VCaP (cell line): Measurements from ENCODE around the gene MCF2L.

Source experiments
- H3K27ac ChIP-seq: fragments of 450-650 bp; 2 replicates; pipeline ENCODE4 v1.5.1; 2017
- CTCF ChIP-seq: fragments of 450-650 bp; conservative IDR thresholded peaks from 2 replicates; pipeline ENCODE4 v1.5.1; 2017; ENCODE audit warnings: mild to moderate bottlenecking, moderate library complexity

MCF2L gene

GRCh38 chr13:113122550-113123225 is 153.7 kb downstream of the MCF2L start, which contains the start of gene F10:
F10 (plus strand) TSS chr13:113122799; CDS start chr13:113122856, 57 bp downstream.
- H3K27ac ChIP-seq: no peak within 1 kb of the TSS
- TF ChIP-seq CTCF: no peak

GRCh38 chr13:113123226-113124201 is 154.5 kb downstream of the MCF2L start:
- no peak overlapping the region for H3K27ac ChIP-seq
- no peak for TF ChIP-seq CTCF

GRCh38 chr13:113124211-113124970 is 155.4 kb downstream of the MCF2L start:
- TF ChIP-seq CTCF: no peak
- H3K27ac ChIP-seq: no peak overlapping the region

GRCh38 chr13:113125506-113126264 is 156.7 kb downstream of the MCF2L start:
- no peak for TF ChIP-seq CTCF
- no peak overlapping the region for H3K27ac ChIP-seq

- no peak for TF ChIP-seq CTCF
- no peak overlapping the region for H3K27ac ChIP-seq
Measured at GRCh38 chr13:113126265-113127150, 157.5 kb downstream of the MCF2L start.

GRCh38 chr13:113129480-113129879 is 160.5 kb downstream of the MCF2L start:
- no peak for TF ChIP-seq CTCF
- no peak overlapping the region for H3K27ac ChIP-seq
